B cell (primary cell): ENCODE measurements around the gene GPC3.

ENCODE experiments used
- EZH2 ChIP-seq: IDR thresholded peaks from 2 replicates; pipeline ENCODE4 v1.6.1; 2012; ENCODE audit warnings: borderline replicate concordance, low read depth, mild to moderate bottlenecking, moderate library complexity, low read length; ENCODE audit not compliant: insufficient read depth, poor library complexity, severe bottlenecking
- TF ChIP-seq, protein P1 (sequence below): fragments of 200-600 bp; IDR thresholded peaks from one replicate; pipeline ENCODE4 v1.8.0; 2022; ENCODE audit warnings: antibody characterized with exemption, mild to moderate bottlenecking

DNA sequence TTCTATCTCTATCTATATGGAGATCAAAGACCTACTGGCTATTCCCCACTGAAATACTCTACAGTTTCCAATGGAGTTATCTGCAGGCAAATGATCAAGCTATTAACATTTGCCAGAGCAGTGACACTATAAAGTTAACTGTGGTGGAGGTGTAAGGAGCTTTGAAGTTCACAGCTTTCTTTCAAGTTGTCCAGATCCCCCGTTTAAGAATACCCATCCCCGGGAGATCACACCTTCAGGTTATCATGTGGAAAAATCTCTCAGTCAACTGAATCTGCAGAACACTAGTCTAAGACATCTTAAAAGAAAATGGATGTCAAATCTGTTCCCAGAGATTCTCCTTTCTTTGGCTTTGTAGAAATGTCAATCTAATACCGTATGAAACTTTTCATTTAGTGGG lies 80.1 kb downstream of the GPC3 start:
- TF ChIP-seq, protein P1, sequence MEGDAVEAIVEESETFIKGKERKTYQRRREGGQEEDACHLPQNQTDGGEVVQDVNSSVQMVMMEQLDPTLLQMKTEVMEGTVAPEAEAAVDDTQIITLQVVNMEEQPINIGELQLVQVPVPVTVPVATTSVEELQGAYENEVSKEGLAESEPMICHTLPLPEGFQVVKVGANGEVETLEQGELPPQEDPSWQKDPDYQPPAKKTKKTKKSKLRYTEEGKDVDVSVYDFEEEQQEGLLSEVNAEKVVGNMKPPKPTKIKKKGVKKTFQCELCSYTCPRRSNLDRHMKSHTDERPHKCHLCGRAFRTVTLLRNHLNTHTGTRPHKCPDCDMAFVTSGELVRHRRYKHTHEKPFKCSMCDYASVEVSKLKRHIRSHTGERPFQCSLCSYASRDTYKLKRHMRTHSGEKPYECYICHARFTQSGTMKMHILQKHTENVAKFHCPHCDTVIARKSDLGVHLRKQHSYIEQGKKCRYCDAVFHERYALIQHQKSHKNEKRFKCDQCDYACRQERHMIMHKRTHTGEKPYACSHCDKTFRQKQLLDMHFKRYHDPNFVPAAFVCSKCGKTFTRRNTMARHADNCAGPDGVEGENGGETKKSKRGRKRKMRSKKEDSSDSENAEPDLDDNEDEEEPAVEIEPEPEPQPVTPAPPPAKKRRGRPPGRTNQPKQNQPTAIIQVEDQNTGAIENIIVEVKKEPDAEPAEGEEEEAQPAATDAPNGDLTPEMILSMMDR = no peak
- no peak for TF ChIP-seq EZH2
